ENCODE data around the gene ULK4.
A peak's percentile ranks its signal among the peaks of the same experiment; 100 is the strongest.

DNA sequence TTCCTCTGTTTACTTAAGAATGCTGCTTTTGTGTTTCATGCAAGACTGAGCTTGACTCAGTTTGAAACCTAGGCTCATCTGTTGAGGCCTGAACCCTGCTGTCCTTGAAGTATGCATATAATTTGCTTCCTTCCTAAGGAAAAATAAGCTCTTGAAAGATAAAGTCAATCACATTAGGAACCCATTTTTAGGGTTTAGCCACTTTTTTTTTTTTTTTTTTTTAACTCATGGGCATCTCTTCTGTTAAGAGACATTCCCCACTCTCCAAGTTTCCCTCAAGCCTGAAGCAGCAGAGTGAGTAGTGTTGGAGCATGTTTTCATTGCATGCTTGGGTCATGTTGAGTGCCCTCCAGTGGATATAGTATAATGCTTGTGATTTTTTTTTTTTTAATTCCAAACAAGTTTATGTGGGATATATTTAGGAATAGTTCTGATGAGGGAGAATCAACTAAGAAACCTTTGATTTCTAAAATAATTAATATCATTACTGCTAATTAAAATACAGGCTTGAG is 759.0 kb downstream of the ULK4 start:
- TF ChIP-seq, protein P1, sequence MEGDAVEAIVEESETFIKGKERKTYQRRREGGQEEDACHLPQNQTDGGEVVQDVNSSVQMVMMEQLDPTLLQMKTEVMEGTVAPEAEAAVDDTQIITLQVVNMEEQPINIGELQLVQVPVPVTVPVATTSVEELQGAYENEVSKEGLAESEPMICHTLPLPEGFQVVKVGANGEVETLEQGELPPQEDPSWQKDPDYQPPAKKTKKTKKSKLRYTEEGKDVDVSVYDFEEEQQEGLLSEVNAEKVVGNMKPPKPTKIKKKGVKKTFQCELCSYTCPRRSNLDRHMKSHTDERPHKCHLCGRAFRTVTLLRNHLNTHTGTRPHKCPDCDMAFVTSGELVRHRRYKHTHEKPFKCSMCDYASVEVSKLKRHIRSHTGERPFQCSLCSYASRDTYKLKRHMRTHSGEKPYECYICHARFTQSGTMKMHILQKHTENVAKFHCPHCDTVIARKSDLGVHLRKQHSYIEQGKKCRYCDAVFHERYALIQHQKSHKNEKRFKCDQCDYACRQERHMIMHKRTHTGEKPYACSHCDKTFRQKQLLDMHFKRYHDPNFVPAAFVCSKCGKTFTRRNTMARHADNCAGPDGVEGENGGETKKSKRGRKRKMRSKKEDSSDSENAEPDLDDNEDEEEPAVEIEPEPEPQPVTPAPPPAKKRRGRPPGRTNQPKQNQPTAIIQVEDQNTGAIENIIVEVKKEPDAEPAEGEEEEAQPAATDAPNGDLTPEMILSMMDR (IDR thresholded peaks at IDR 0.05 in 2 of 3, conservative IDR thresholded peaks at IDR 0.05 in 1 of 3; ENCODE audit: borderline replicate concordance in 1 of 3, insufficient read depth in 1 of 3, low read depth in 2 of 3, low read length in 2 of 3): peak; percentile 18 to 47 (median 26); a peak in 4 of 6 replicates
- TF ChIP-seq TCF7L2 (IDR thresholded peaks at IDR 0.05; ENCODE audit: borderline replicate concordance, extremely low read depth, insufficient read depth, insufficient read length): no peak
